ENCODE results near the gene ROR2. TPM values are rescaled to one million over a fixed set of nuclear protein-coding genes. Genes with fewer than 3 reads are reported as not detected.

The ROR2 gene
- total and polyA plus RNA-seq, 2 of the 8 experiments (the other 6 are each of a cell fraction or from before 2014, with no cell fraction given) = 2.7 to 4.3 TPM

GRCh38 chr9:91920630-91921350 is 29.2 kb downstream of the ROR2 start (continued):
- TF ChIP-seq CTCF (IDR thresholded peaks at IDR 0.05; ENCODE audit: control extremely low read depth in 1 of 3, insufficient read depth in 1 of 3, low read depth in 1 of 3, low read length in 3 of 3) (no peak), RAD21 (IDR thresholded peaks at IDR 0.05 in 1 of 2, conservative IDR thresholded peaks at IDR 0.05 in 1 of 2; ENCODE audit: low read depth in 2 of 2, low read length in 2 of 2) (no peak), EGR1 (IDR thresholded peaks at IDR 0.05; ENCODE audit: borderline replicate concordance, low read depth, low read length) (no peak), TCF12 (IDR thresholded peaks at IDR 0.05; ENCODE audit: low read depth, low read length) (no peak)

Data from H1 (cell line).